Epithelial cell of proximal tubule (primary cell): ENCODE results near the gene ERC2. TPM values are rescaled to one million over a fixed set of nuclear protein-coding genes. Genes with fewer than 3 reads are reported as not detected.

Experiments used
- DNase-seq: peaks from one replicate; pipeline ENCODE4 v3.0.0-alpha.2; 2011; ENCODE audit warnings: low read depth
- H3K4me3 ChIP-seq: 2 replicates; pipeline ENCODE4 v1.5.1; 2011; ENCODE audit warnings: low read depth, mild to moderate bottlenecking, low read length
- CTCF ChIP-seq: conservative IDR thresholded peaks from 2 replicates; pipeline ENCODE4 v1.5.1; 2012; ENCODE audit warnings: low read depth, mild to moderate bottlenecking, low read length
- total RNA-seq: library from RNA; depleted of rRNA; stranded (reverse); fragments of >200 nt; gene quantifications from 2 replicates; pipeline ENCODE4 v1.2.3, GENCODE V29; 2015

ERC2 gene
- total RNA-seq, 1 donor from 2014 or later = 2.7 TPM

GRCh38 chr3:56415652-56416051, 52.6 kb downstream of the ERC2 start:
- TF ChIP-seq CTCF = no peak
- H3K4me3 ChIP-seq = no peak overlapping the region
- no peak for DNase-seq

GRCh38 chr3:56413911-56414310, 54.4 kb downstream of the ERC2 start:
- TF ChIP-seq CTCF = no peak
- DNase-seq = no peak
- H3K4me3 ChIP-seq = no peak overlapping the region

GRCh38 chr3:56411166-56411565, 57.1 kb downstream of the ERC2 start:
- no peak overlapping the region for H3K4me3 ChIP-seq
- TF ChIP-seq CTCF = no peak
- DNase-seq = no peak

GRCh38 chr3:56410576-56410975, 57.7 kb downstream of the ERC2 start:
- DNase-seq = no peak
- TF ChIP-seq CTCF = no peak
- no peak overlapping the region for H3K4me3 ChIP-seq

GRCh38 chr3:56409790-56410189, 58.5 kb downstream of the ERC2 start:
- TF ChIP-seq CTCF = no peak
- H3K4me3 ChIP-seq = no peak overlapping the region
- DNase-seq = no peak

- no peak for TF ChIP-seq CTCF
- no peak overlapping the region for H3K4me3 ChIP-seq
- no peak for DNase-seq
Measured at GRCh38 chr3:56408761-56409196, 59.5 kb downstream of the ERC2 start.

- DNase-seq = no peak
- TF ChIP-seq CTCF = no peak
- no peak overlapping the region for H3K4me3 ChIP-seq
Measured at GRCh38 chr3:56406826-56407515, 61.3 kb downstream of the ERC2 start.
